ENCODE measurements around the gene AMN.
"Not testable (repeated sequence)": the region's sequence is repeated elsewhere in the genome, so short reads cannot be mapped to it uniquely, and the experiment has no call there.

The AMN gene

DNA sequence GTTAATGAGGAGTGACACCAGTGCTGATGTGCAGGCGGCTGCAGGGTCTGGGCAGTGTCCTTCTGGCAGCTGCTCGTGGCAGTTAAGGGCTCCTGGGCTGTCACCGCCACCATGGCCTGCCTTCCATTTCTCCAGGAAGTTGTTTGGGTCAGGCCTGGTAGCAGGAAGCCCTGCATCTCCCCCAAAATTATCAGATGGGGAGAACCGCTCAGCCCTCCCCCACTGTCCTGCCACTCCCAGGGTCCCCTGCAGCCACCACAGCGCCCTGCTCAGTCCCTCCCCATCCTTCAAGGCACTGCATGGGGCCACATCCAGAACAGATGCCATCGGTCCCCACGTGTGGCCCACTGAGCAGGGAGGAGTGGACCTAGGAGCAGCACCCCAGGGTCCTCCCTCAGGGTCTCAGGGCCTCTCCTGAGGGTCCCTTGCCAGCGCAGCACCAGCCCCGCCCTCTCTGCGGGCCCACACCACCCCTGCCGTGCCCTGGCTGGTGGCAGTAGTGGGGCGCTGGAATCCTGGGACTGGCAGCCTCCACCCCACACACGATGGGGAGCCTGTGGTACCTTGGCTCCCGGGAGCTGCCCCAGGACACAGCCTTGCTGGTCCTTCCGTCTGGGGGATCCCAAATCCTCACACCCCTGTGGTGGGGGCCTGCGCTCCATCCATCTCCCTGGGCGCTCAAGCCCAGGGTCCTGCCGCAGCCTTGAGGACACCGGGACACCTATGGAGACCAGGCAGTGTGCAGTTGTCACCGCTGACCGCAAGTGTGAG lies 10.3 kb upstream of the AMN start:
- no peak for DNase-seq (ENCODE audit: low read depth in 2 of 3, low spot score in 1 of 3)

DNA sequence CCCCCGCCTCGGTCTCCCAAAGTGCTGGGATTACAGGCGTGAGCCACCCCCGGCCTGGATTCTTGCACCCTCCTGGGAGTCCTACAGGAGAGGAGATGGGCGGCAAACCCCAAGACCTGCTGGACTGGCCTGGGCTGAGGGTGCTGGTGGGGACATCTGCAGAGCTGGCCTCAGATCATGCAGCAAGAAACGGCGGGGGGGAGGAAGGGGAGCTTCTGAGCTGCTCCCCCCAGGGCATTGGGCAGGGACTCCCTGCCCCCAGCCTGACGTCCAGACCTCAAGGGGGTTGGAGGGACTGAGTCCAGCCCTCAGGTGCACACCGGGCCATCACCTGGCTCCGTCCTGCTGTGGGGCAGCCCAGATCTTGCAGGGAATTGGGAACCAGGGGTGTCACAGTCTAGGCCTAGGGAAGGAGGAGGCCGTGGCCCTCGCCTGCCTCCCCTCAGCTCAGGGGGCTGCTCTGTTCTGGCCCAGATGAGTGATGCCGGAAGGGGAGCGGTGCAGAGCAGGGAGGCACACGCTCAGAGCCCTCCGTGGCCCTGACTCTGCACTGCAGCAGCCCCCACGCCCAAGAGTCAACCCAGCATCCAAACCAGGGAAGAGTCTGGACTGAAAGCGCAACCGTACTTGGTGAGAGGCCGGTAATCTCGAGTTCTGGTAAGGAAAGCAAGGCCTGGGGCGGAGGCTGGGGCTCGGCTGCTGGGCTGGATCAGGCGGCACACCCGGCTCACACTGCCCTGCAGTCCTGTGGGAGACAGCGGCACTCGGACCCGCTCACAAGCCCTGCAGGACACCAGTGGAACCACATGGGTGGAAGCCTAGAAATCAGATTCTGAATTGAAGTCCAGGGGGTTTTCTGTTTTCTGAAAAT lies 8.9 kb upstream of the AMN start:
- no peak for DNase-seq (ENCODE audit: low read depth in 2 of 3, low spot score in 1 of 3)

GRCh38 chr14:102914474-102915291 lies 7.8 kb upstream of the AMN start:
- no peak for DNase-seq (ENCODE audit: low read depth in 2 of 3, low spot score in 1 of 3)

GRCh38 chr14:102915292-102916110 lies 7.0 kb upstream of the AMN start:
- no peak for DNase-seq (ENCODE audit: low read depth in 2 of 3, low spot score in 1 of 3)

GRCh38 chr14:102916347-102917055 lies 6.0 kb upstream of the AMN start:
- DNase-seq (ENCODE audit: low read depth in 2 of 3, low spot score in 1 of 3): no peak

- no peak for DNase-seq (ENCODE audit: low read depth in 2 of 3, low spot score in 1 of 3)
Measured at GRCh38 chr14:102917056-102917385, 5.4 kb upstream of the AMN start.

DNA sequence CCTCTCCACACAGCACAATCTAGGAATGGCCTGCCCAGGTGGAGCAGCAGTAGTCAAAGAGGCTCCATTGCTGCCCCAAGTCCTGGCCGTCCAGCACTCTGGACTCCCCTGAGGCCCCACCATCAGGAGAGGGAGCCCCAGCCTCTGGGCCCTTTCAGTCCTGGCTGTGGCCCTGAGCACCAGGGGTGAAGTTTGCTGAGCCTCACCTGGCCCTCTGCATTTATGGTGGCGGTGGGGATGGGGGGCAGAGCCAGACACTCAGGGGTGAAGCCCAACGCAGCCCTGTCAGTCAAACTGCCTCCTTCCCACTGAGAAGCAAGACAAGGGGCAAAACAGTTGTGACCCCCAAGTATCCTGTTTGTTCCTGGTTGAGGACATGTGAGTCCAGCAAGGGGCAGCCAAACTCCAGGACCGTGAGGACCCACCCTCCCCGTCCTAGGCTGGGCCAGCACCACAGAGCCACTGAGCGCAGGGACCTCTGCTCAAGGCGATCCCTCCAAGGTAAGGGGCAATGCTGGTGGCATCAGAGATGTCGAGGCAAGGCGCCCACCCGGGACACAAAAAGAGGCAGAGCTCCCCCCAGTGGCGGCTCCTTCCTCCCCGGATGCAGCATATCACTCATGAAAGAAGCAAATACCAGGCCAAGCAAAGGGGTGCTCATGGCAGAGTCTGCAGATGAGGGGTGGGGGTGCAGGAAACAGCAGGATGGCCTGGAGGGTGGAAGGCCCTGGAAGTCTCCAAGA lies 4.8 kb upstream of the AMN start:
- DNase-seq (ENCODE audit: low read depth in 2 of 3, low spot score in 1 of 3): peak; percentile 34 to 48 (median 38)

DNA sequence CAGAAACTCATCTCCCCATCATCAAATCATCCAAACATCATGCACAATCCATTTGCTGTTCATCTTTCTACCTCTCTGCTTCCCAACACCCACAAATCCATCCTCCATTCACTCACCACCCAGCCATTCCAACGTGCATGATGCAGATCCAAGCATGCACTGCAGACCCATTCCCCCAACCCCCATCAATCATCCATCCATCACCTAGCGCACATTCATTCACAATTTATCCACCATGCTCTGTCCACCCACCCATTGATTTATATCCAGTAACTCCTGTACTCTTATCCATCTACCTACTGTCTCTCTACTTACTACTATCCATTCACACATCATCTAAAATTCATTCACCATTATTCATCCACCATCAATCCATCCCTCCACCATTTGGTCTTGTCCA lies 4.0 kb upstream of the AMN start:
- DNase-seq (ENCODE audit: low read depth in 2 of 3, low spot score in 1 of 3): no peak

DNA sequence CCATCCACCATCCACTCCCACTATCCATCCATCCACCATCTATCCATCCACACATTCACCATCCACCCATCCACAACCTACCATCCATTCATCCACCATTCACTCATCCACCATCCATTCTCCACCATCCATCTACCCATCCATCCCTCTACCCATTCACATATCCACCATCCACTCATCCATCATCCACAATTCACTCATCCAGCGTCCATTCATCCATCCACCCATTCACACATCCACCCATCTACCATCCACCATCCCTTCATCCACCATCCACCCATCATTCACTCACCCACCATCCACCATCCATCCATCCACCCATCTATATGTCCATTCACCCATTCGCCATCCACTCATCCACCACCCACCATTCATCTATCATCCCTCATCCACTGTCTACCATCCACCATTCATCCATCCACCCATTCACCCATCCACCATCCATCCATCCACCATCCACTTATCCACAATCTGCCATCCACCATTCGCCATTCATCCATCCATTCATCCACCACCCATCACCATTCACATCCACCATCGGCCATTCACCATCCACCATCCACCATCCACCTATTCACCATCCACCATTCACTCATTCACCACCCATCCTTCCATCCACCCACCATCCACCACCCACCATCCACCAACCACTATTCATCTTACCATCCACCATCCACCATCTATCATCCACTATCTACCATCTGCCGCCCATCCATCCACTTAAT lies 2.0 kb upstream of the AMN start:
- DNase-seq (ENCODE audit: low read depth in 2 of 3, low spot score in 1 of 3): no peak

GRCh38 chr14:102920998-102921304 lies 1.5 kb upstream of the AMN start:
- DNase-seq (ENCODE audit: low read depth in 2 of 3, low spot score in 1 of 3): no peak

GRCh38 chr14:102923201-102923924 lies 900 bp downstream of the AMN start:
- no peak for DNase-seq (ENCODE audit: low read depth in 2 of 3, low spot score in 1 of 3)

DNA sequence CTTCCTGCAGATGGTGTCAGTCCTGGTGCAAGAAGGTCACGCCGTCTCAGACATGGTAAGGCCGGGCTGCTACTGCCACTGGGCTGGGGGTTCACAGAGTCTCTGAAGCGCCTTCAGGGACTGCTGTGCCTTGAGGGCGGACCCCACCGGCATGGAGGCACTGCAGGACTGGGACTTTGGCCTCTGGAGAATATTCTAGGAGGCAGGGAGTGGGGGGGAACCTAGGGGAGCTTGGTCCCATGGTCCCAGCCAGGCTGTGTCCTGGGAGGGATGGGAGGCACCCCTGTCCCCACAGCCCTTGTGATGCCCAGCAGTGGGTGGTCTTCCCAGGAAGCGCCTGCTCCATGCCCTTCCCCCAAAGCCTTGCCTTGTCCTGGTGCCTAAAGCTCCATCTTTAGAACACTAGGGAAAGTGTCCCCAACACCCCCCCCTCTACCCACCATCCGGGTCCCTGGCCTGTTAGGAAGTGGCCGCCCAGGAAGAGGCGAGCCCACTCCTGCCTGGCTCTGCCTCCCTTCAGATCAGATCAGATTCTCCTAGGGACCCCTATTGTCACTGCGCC lies 1.5 kb downstream of the AMN start:
- no peak for DNase-seq (ENCODE audit: low read depth in 2 of 3, low spot score in 1 of 3)

GRCh38 chr14:102924632-102925588 lies 2.4 kb downstream of the AMN start:
- no peak for DNase-seq (ENCODE audit: low read depth in 2 of 3, low spot score in 1 of 3)

DNA sequence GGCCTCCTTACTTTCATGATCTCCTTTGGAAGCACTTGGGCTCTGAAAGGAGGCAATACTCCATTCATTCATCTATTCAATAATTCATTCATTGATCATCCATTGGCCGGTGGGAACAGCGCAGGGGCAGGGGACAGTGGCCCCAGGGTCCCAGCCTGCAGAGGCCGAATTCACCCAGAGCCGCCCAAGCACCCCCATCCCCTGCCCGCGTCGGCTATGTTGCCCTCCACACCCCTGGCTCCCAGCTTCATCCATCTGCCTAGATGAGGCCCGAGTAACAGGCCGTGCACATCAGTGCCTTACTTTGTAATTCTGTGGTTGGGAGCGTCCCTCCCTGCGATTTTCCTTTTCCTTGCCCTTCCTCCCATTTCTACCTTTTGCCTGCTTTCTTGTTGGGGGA lies 3.2 kb downstream of the AMN start:
- DNase-seq (ENCODE audit: low read depth in 2 of 3, low spot score in 1 of 3): no peak

DNA sequence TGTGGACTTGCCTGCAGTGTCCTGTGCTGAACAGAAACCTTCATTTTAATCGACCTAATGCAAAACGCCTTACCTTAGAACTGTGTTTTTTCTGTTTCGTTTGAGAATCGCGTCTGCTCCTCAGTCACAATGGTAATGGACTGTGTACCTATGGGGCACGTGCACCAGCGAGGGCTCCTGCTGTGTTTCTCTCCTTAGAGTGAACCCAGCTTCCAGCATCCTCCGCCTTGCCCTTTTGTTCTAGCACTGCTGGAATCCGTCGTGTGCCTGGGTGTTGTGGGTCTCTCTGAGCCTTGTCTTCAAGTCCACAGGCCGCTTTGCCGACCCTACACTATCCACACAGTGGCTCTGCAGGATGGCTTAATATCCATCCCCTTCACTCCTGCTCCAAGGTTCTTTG lies 3.6 kb downstream of the AMN start:
- no peak for DNase-seq (ENCODE audit: low read depth in 2 of 3, low spot score in 1 of 3)

DNA sequence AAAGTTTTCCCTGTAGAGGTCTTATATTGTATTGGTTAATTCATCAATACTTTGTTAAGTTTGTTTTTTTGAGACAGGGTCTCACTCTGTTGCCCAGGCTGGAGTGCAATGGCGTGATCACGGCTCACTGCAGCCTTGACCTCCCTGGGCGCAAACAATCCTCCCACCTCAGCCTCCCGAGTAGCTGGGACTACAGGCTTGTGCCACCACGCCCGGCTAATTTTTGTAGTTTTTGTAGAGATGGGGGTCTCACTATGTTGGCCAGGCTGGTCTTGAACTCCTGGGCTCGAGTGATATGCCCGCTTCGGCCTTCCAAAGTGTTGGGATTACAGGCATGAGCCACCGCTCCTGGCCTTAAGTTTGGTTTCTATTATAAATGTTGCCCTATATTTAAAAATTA lies 4.4 kb downstream of the AMN start:
- not testable (repeated sequence) for DNase-seq (ENCODE audit: low read depth in 2 of 3, low spot score in 1 of 3)

- no peak for DNase-seq (ENCODE audit: low read depth in 2 of 3, low spot score in 1 of 3)
Measured at GRCh38 chr14:102927346-102927877, 4.9 kb downstream of the AMN start.

Measured in stimulated activated CD4-positive, alpha-beta T cell treated with anti-CD3 and anti-CD28 coated beads, Interleukin-12 subunit alpha, Interleukin-12 subunit beta, amount 100 ng/mL, for 48 hours (primary cell).